Astrocyte (in vitro differentiated cells and primary cell): ENCODE data around the gene IL19. TPM values are rescaled to one million over a fixed set of nuclear protein-coding genes. Genes with fewer than 3 reads are reported as not detected.

Experiments
- DNase-seq: peaks from one replicate; pipeline ENCODE4 v3.0.0-alpha.2; 2010; ENCODE audit warnings: low read depth
- FAIRE-seq: peaks from 2 replicates; lab custom pipeline; 2011; peaks lifted over from hg19 to GRCh38; lab: Jason Lieb, UNC
- H2AFZ ChIP-seq: 2 replicates; pipeline ENCODE4 v1.6.0; 2012; ENCODE audit warnings: low read depth, low read length, inconsistent platforms
- H3K27ac ChIP-seq: 2 replicates; pipeline ENCODE4 v1.5.1; 2011; ENCODE audit warnings: low read depth, low read length, inconsistent platforms
- H3K27me3 ChIP-seq: 2 replicates; pipeline ENCODE4 v1.6.0; 2011; ENCODE audit warnings: low read length, inconsistent platforms; ENCODE audit not compliant: insufficient read depth
- H3K36me3 ChIP-seq: 2 replicates; pipeline ENCODE4 v1.5.1; 2011; ENCODE audit warnings: low read length, inconsistent platforms; ENCODE audit not compliant: insufficient read depth
- H3K4me1 ChIP-seq: 2 replicates; pipeline ENCODE4 v1.5.1; 2011; ENCODE audit warnings: low read length, inconsistent platforms; ENCODE audit not compliant: insufficient read depth
- H3K4me2 ChIP-seq: 2 replicates; pipeline ENCODE4 v1.6.0; 2012; ENCODE audit warnings: low read length, inconsistent platforms
- H3K4me3 ChIP-seq: 2 replicates; pipeline ENCODE4 v1.5.1; 2011; ENCODE audit warnings: low read depth, mild to moderate bottlenecking, low read length, inconsistent platforms; ENCODE audit not compliant: insufficient read depth
- H3K79me2 ChIP-seq: 2 replicates; pipeline ENCODE4 v1.6.0; 2012; ENCODE audit warnings: mild to moderate bottlenecking, low read length, inconsistent platforms; ENCODE audit not compliant: insufficient read depth
- H3K9ac ChIP-seq: 2 replicates; pipeline ENCODE4 v1.6.0; 2012; ENCODE audit warnings: mild to moderate bottlenecking, low read length, inconsistent platforms
- H3K9me3 ChIP-seq: 2 replicates; pipeline ENCODE4 v1.5.1; 2012; ENCODE audit warnings: low read depth, mild to moderate bottlenecking, low read length, inconsistent platforms; ENCODE audit not compliant: insufficient read depth
- H4K20me1 ChIP-seq: 2 replicates; pipeline ENCODE4 v1.6.0; 2012; ENCODE audit warnings: low read length, inconsistent platforms; ENCODE audit not compliant: insufficient read depth
- H3K27ac Mint-ChIP-seq: one replicate; pipeline ENCODE4 v1.8.0; 2021; ENCODE audit warnings: mild to moderate bottlenecking, mixed read lengths; ENCODE audit not compliant: unreplicated experiment
- H3K27me3 Mint-ChIP-seq: one replicate; pipeline ENCODE4 v1.8.0; 2021; ENCODE audit warnings: low read depth, mixed read lengths; ENCODE audit not compliant: unreplicated experiment
- H3K36me3 Mint-ChIP-seq: one replicate; pipeline ENCODE4 v1.8.0; 2021; ENCODE audit warnings: low read depth, mixed read lengths; ENCODE audit not compliant: unreplicated experiment
- H3K4me1 Mint-ChIP-seq: one replicate; pipeline ENCODE4 v1.8.0; 2021; ENCODE audit warnings: low read depth, mixed read lengths; ENCODE audit not compliant: unreplicated experiment
- H3K4me3 Mint-ChIP-seq: one replicate; pipeline ENCODE4 v1.8.0; 2021; ENCODE audit warnings: mild to moderate bottlenecking, moderate library complexity, mixed read lengths; ENCODE audit not compliant: unreplicated experiment
- H3K9me3 Mint-ChIP-seq: one replicate; pipeline ENCODE4 v1.8.0; 2021; ENCODE audit warnings: mild to moderate bottlenecking, mixed read lengths; ENCODE audit not compliant: unreplicated experiment
- EZH2 ChIP-seq: IDR thresholded peaks from 2 replicates; pipeline ENCODE4 v1.6.1; 2012; ENCODE audit warnings: mild to moderate bottlenecking, low read length, inconsistent platforms; ENCODE audit not compliant: insufficient read depth
- total RNA-seq: library from RNA; stranded (reverse); gene quantifications from 2 replicates; pipeline ENCODE4 v1.2.1, GENCODE V29; 2021
- TF ChIP-seq, protein P1 (sequence below): IDR thresholded peaks from 2 replicates; pipeline ENCODE4 v1.5.1; 2011; ENCODE audit warnings: low read depth, mild to moderate bottlenecking, inconsistent platforms, low read length, moderate library complexity; ENCODE audit not compliant: insufficient read depth

IL19 gene
- total RNA-seq, 1 donor from 2014 or later = 0.23 TPM

DNA sequence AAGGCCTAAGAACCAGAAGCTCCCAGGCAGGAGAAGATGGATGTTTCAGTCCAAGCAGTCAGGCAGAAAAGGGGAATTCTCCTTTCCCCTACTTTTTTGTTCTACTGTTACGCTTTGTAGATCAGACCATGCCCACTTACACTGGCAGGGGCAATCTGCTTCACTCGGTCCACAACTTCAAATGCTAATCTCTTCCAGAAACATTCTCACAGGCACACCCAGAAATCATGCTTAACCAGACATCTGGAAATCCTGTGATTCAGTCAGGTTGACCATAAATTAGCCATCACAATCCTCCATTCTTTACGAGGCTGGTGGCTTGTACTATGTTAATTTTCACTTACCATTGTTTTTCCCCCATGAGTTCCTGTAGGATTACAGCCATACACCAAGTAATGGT lies 25.5 kb downstream of the IL19 start:
- H3K36me3 Mint-ChIP-seq = no peaks in the 10 kb centered on the region
- Histone ChIP-seq H3K4me3 (no peak overlapping the region), H3K27me3 (peaks cover 6% of the 10 kb centered on the region), H3K79me2 (no peaks in the 10 kb centered on the region), H3K36me3 (no peaks in the 10 kb centered on the region), H3K9me3 (no peaks in the 10 kb centered on the region), H4K20me1 (no peaks in the 10 kb centered on the region), H3K4me1 (peaks cover 6% of the 10 kb centered on the region), H3K9ac (no peak overlapping the region), H3K4me2 (no peak overlapping the region), H3K27ac (no peak overlapping the region), H2AFZ (no peak overlapping the region)
- H3K27me3 Mint-ChIP-seq = peaks cover 34% of the 10 kb centered on the region
- FAIRE-seq (no peak), DNase-seq (no peak)
- no peaks in the 10 kb centered on the region for H3K9me3 Mint-ChIP-seq
- peaks cover 10% of the 10 kb centered on the region for H3K4me1 Mint-ChIP-seq
- no peak overlapping the region for H3K4me3 Mint-ChIP-seq
- no peak overlapping the region for H3K27ac Mint-ChIP-seq
- TF ChIP-seq, protein P1, sequence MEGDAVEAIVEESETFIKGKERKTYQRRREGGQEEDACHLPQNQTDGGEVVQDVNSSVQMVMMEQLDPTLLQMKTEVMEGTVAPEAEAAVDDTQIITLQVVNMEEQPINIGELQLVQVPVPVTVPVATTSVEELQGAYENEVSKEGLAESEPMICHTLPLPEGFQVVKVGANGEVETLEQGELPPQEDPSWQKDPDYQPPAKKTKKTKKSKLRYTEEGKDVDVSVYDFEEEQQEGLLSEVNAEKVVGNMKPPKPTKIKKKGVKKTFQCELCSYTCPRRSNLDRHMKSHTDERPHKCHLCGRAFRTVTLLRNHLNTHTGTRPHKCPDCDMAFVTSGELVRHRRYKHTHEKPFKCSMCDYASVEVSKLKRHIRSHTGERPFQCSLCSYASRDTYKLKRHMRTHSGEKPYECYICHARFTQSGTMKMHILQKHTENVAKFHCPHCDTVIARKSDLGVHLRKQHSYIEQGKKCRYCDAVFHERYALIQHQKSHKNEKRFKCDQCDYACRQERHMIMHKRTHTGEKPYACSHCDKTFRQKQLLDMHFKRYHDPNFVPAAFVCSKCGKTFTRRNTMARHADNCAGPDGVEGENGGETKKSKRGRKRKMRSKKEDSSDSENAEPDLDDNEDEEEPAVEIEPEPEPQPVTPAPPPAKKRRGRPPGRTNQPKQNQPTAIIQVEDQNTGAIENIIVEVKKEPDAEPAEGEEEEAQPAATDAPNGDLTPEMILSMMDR = no peak
- no peak for TF ChIP-seq EZH2

DNA sequence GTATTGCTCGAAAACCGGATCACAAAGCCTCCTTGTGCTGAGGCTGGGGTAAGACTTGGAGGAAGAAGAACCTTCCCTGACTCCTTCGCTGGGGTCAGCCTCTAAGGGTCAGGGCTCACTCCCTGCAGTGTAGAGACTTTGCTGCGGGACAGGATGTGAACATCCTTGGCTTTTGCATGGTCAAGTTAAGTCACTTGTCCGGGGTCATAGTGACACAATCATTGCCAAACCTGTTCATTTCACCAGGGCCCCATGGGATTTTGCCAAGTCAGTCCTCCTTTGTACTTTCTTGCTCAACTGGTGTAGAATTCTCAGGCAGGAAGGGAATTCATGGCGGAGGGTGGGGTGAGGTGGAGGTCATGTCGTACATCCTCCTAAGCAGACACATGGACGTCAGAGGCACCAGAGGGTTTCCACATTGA lies 26.4 kb downstream of the IL19 start:
- TF ChIP-seq EZH2 = no peak
- TF ChIP-seq, protein P1 = no peak
- Mint-ChIP-seq H3K36me3 (peaks cover 1% of the 10 kb centered on the region), H3K4me3 (no peak overlapping the region), H3K9me3 (no peaks in the 10 kb centered on the region), H3K27me3 (peaks cover 41% of the 10 kb centered on the region), H3K27ac (no peak overlapping the region), H3K4me1 (peaks cover 4% of the 10 kb centered on the region)
- DNase-seq = no peak
- no peak overlapping the region for H2AFZ ChIP-seq
- H3K79me2 ChIP-seq = no peaks in the 10 kb centered on the region
- peaks cover 3% of the 10 kb centered on the region for H3K4me1 ChIP-seq
- no peaks in the 10 kb centered on the region for H3K9me3 ChIP-seq
- no peak overlapping the region for H3K4me2 ChIP-seq
- H4K20me1 ChIP-seq = no peaks in the 10 kb centered on the region
- no peaks in the 10 kb centered on the region for H3K36me3 ChIP-seq
- no peak overlapping the region for H3K9ac ChIP-seq
- peaks cover 6% of the 10 kb centered on the region for H3K27me3 ChIP-seq
- no peak overlapping the region for H3K4me3 ChIP-seq
- H3K27ac ChIP-seq = no peak overlapping the region
- FAIRE-seq = no peak

- Histone ChIP-seq H3K9ac (no peak overlapping the region), H3K4me3 (no peak overlapping the region), H3K36me3 (no peaks in the 10 kb centered on the region), H3K27me3 (peaks cover 6% of the 10 kb centered on the region), H3K9me3 (no peaks in the 10 kb centered on the region), H3K4me1 (no peaks in the 10 kb centered on the region), H3K27ac (no peak overlapping the region), H4K20me1 (no peaks in the 10 kb centered on the region), H2AFZ (no peak overlapping the region), H3K4me2 (no peak overlapping the region), H3K79me2 (no peaks in the 10 kb centered on the region)
- H3K36me3 Mint-ChIP-seq = peaks cover 1% of the 10 kb centered on the region
- H3K9me3 Mint-ChIP-seq = no peaks in the 10 kb centered on the region
- H3K27ac Mint-ChIP-seq = no peak overlapping the region
- FAIRE-seq (no peak), DNase-seq (no peak)
- TF ChIP-seq, protein P1 = peak; percentile 21
- no peak for TF ChIP-seq EZH2
- peaks cover 2% of the 10 kb centered on the region for H3K4me1 Mint-ChIP-seq
- H3K27me3 Mint-ChIP-seq = peaks cover 41% of the 10 kb centered on the region
- no peak overlapping the region for H3K4me3 Mint-ChIP-seq
Observed at GRCh38 chr1:206797534-206798383, 27.2 kb downstream of the IL19 start.
